Adrenal gland (tissue), 12 donors: ENCODE results near the gene FAM237B. TPM values are rescaled to one million over a fixed set of nuclear protein-coding genes. Genes with fewer than 3 reads are reported as not detected.
A peak's percentile ranks its signal among the peaks of the same experiment; 100 is the strongest.

Experiments
- DNase-seq, 7 donors: peaks; one replicate each; pipeline ENCODE4 v3.0.0-alpha.2; 2019 to 2020
- H3K27ac ChIP-seq, 5 donors: fragments of 200-600 bp; sonication (generic) in 4 of 5; 1 replicate in 3 of 5; 2 replicates in 2 of 5; pipeline versions ENCODE4 v1.5.1 to v1.8.0; 2016 to 2020; ENCODE audit warnings: mild to moderate bottlenecking in 1 of 5
- H3K27me3 ChIP-seq: fragments of 200-600 bp; 2 replicates; pipeline ENCODE4 v1.8.0; 2021
- H3K36me3 ChIP-seq, 2 donors: fragments of 200-600 bp; replicated peaks in 1 of 2; 1 replicate in 1 of 2; 2 replicates in 1 of 2; pipeline versions ENCODE4 v1.5.1 to v1.8.0; 2018 to 2022
- H3K4me1 ChIP-seq, 2 donors: fragments of 200-600 bp; replicated peaks in 1 of 2; 1 replicate in 1 of 2; 2 replicates in 1 of 2; pipeline versions ENCODE4 v1.5.1 to v1.8.0; 2018 to 2021
- H3K4me3 ChIP-seq, 4 donors: fragments of 200-600 bp; sonication (generic) in 3 of 4; one replicate each; pipeline ENCODE4 v1.5.1; 2016 to 2018
- H3K9me3 ChIP-seq, 3 donors: fragments of 200-600 bp; sonication (generic) in 1 of 3; replicated peaks in 1 of 3; 1 replicate in 2 of 3; 2 replicates in 1 of 3; pipeline versions ENCODE4 v1.5.1 to v1.8.0; 2016 to 2021
- POLR2A ChIP-seq, 2 donors: fragments of 450-650 bp; IDR thresholded peaks; one replicate each; pipeline ENCODE4 v1.6.1; 2017; ENCODE audit warnings: antibody characterized with exemption in 2 of 2, mild to moderate bottlenecking in 2 of 2, moderate library complexity in 1 of 2
- WGBS, 4 donors: extraction: QIAGEN DNeasy Blood & Tissue Kit in 2 of 4; methylation state at CpG; one replicate each; pipeline versions ENCODE4 v1.1.5 to v1.1.7; 2013 to 2017; 5-methylcytosine and 5-hydroxymethylcytosine counted together
- intact Hi-C, 2 donors: fragments of 100-400 bp; cut with DNase I; formaldehyde crosslinking; loops; one replicate each; pipeline versions ENCODE4 v1.14.1 to v1.15.0; 2022 to 2023
- polyA plus RNA-seq, 3 donors: library from polyadenylated mRNA; stranded (reverse); fragments of 200-250 nt in 2 of 3; fragments of 350-450 nt in 1 of 3; fragmentation: Illumina TruSeq in 1 of 3; extraction: RNeasy Lipid Tissue Mini Kit (QIAGEN cat#74804) in 1 of 3; gene quantifications; one replicate each; pipeline ENCODE4 v1.2.3, GENCODE V29; 2013 to 2014
- total RNA-seq, 9 donors: library from RNA; depleted of rRNA in 4 of 9; stranded (reverse); fragments of >200 nt in 4 of 9; fragments of 120-200 nt in 1 of 9; fragmentation: NEBNext Ultra II Directional in 1 of 9; extraction: Animal tissue kit (Norgen Biotek cat#: 25700) in 1 of 9; gene quantifications; one replicate each; pipeline versions ENCODE4 v1.1.0 to v1.2.4, GENCODE V29; 2013 to 2023
- TF ChIP-seq, protein P1 (sequence below), 6 experiments: fragments of 450-650 bp in 4 of 6; fragments of 200-600 bp in 2 of 6; sonication (generic) in 1 of 6; IDR thresholded peaks; 1 replicate in 5 of 6; 2 replicates in 1 of 6; pipeline versions ENCODE4 v1.5.1 to v1.8.0; 2016 to 2021; ENCODE audit warnings: antibody characterized with exemption in 6 of 6, mild to moderate bottlenecking in 2 of 6, moderate library complexity in 1 of 6
- donor health status: healthy with polysubstance abuse.
- donor health status: Bipolar disorder and iron deficiency.
- donor health status: DM: yes; HTN: yes; CAD: no.
- donor health status: DM: no; HTN: no; CAD: no.
- donor health status: DM: no; HTN: no; CAD: no.
- donor health status: DM: yes; HTN: yes; CAD: no.

The FAM237B gene
- total and polyA plus RNA-seq, 12 donors, result not detected

DNA sequence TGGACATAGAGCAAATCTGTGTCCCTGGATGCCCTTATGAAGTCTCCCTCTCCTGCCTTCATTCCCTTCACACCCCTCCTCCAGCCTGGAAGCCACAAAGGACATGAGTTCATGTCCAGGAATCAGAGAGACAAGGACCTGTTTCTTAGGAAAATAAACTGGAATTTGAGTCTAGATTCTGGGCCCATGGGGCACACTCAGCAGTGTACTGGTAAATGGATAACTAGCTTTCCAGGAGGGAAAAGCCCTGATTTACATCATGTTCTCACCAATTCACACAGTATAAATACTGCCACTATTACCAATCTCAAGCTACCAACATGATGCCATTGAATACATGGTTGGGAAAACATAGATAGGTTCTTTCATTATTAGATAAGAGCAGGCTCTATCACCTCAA lies 9.9 kb downstream of the FAM237B start:
- no peak overlapping the region for H3K4me3 ChIP-seq
- TF ChIP-seq POLR2A (IDR thresholded peaks at IDR 0.05), result no peak
- TF ChIP-seq, protein P1, sequence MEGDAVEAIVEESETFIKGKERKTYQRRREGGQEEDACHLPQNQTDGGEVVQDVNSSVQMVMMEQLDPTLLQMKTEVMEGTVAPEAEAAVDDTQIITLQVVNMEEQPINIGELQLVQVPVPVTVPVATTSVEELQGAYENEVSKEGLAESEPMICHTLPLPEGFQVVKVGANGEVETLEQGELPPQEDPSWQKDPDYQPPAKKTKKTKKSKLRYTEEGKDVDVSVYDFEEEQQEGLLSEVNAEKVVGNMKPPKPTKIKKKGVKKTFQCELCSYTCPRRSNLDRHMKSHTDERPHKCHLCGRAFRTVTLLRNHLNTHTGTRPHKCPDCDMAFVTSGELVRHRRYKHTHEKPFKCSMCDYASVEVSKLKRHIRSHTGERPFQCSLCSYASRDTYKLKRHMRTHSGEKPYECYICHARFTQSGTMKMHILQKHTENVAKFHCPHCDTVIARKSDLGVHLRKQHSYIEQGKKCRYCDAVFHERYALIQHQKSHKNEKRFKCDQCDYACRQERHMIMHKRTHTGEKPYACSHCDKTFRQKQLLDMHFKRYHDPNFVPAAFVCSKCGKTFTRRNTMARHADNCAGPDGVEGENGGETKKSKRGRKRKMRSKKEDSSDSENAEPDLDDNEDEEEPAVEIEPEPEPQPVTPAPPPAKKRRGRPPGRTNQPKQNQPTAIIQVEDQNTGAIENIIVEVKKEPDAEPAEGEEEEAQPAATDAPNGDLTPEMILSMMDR (IDR thresholded peaks at IDR 0.05), result no peak
- DNase-seq, result no peak
- H3K4me1 ChIP-seq, result no peaks in the 10 kb centered on the region
- H3K27me3 ChIP-seq, result no peaks in the 10 kb centered on the region
- H3K27ac ChIP-seq, result no peak overlapping the region
- no peaks in the 10 kb centered on the region for H3K9me3 ChIP-seq
- intact Hi-C loops, result loop anchor here in 1 of 2 donors (10.0 kb wide), 1 partner anchor 124 kb away; no protein-coding TSS in a partner anchor
- no peaks in the 10 kb centered on the region for H3K36me3 ChIP-seq

DNA sequence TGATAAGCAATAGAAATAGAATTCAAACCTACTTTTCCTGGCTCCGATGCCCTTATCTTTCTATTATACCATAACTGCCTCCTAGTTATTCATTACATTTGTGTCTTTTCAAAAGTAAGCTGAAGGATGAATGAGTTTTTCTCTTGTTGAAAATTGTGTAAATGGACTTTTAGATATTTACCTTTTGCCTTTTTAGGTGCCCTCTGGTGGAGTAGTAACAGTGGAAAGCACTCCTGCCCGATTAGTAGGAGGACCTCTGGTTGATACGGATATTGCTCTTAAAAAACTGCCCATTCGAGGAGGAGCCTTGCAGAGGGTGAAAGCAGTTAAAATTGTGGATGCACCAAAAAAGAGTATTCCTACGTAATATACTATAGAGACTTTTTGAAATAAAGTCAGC lies 11.2 kb downstream of the FAM237B start:
- Histone ChIP-seq H3K36me3 (no peaks in the 10 kb centered on the region), H3K4me3 (no peak overlapping the region), H3K27ac (no peak overlapping the region), H3K27me3 (no peaks in the 10 kb centered on the region), H3K4me1 (no peaks in the 10 kb centered on the region), H3K9me3 (no peaks in the 10 kb centered on the region)
- WGBS, 4 donors, result 91 to 93% (median 92%) methylated on average over 5 of the region's 5 CpGs
- no peak for DNase-seq
- intact Hi-C loops, result loop anchor here in 1 of 2 donors (10.0 kb wide), 1 partner anchor 125 kb away; no protein-coding TSS in a partner anchor
- TF ChIP-seq, protein P1 (IDR thresholded peaks at IDR 0.05), result no peak
- no peak for TF ChIP-seq POLR2A (IDR thresholded peaks at IDR 0.05)

DNA sequence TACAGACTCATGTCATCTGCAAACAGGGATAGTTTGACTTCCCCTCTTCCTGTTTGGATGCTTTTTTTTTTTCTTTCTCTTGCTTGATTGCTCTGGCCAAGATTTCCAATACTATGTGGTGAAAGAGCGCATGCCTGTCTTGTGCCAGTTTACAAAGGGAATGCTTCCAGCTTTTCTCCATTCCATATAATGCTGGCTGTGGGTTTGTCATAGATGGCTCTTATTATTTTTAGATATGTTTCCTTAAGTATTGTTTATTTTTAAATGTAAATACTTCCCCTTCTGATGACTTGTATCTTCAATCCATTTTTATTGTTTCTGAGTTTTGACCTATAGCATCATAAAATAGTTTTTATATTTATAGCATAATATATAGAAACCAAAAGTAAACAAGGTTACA lies 17.9 kb downstream of the FAM237B start:
- DNase-seq, result no peak
- intact Hi-C loops, result no loop called here
- TF ChIP-seq POLR2A (IDR thresholded peaks at IDR 0.05), result no peak
- TF ChIP-seq, protein P1 (IDR thresholded peaks at IDR 0.05), result no peak
- H3K9me3 ChIP-seq, result no peaks in the 10 kb centered on the region
- H3K4me3 ChIP-seq, result no peak overlapping the region
- H3K27ac ChIP-seq, result no peak overlapping the region
- WGBS, 4 donors, result 96 to 100% (median 100%) methylated on average over 1 of the region's 1 CpG
- no peaks in the 10 kb centered on the region for H3K36me3 ChIP-seq
- no peaks in the 10 kb centered on the region for H3K4me1 ChIP-seq
- H3K27me3 ChIP-seq, result no peaks in the 10 kb centered on the region

DNA sequence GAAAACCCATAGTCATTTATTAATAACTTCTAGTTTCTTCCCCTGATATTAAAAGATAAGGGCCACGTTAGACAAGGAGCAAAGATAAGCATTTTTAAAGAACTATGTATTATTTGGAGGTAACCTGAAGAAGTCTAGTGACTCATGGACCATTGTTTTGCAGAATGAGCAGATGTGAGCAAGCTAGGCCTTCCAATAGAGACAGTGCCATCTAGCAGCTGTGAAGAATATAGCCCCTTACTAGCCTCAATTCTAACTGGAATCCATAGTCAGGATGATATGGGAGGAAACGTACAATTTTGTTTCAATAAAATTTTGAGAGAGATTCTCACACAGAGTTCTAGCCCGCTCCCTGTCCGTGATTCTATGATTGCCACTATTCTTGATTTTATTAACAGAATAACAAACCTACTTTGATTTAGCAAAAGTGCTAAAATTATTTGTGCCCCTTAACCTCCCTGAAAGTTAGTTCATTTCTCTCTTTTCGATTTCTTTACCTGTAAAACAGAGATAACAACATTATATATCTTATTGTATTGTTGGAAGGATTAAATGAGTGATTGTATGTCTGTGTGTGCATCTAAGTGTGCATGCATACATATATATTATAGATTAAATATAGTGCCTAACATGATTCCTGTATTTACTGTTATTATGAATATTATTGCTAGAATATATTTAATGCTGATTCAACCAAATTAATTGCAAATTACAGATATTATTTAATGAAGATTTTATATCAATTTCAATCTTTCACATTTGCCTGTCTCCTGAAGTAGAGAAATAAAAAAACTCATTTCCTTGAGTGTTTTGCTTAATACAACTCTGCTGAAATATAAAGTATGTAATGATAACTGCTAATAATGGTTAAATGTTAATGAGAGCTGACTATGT lies 22.7 kb downstream of the FAM237B start:
- 48 to 58% (median 54%) methylated on average over 5 of the region's 5 CpGs for WGBS, 4 donors
- TF ChIP-seq POLR2A (IDR thresholded peaks at IDR 0.05), result no peak
- TF ChIP-seq, protein P1 (IDR thresholded peaks at IDR 0.05), result peak; percentile 15 to 59 (median 46)
- intact Hi-C loops, result no loop called here
- Histone ChIP-seq H3K36me3 (no peaks in the 10 kb centered on the region), H3K4me3 (no peak overlapping the region), H3K9me3 (no peaks in the 10 kb centered on the region), H3K4me1 (no peaks in the 10 kb centered on the region), H3K27ac (no peak overlapping the region), H3K27me3 (no peaks in the 10 kb centered on the region)
- peak in 4 of 7 donors; percentile 16 to 27 (median 21) for DNase-seq
